H9 (cell line): Measurements from ENCODE around the gene DENND6B. TPM values are rescaled to one million over a fixed set of nuclear protein-coding genes. Genes with fewer than 3 reads are reported as not detected.

ENCODE experiments used
- DNase-seq: peaks from one replicate; pipeline ENCODE4 v3.0.0-alpha.2; 2017
- H2AFZ ChIP-seq: one replicate; pipeline ENCODE4 v1.6.1; 2013; ENCODE audit warnings: mild to moderate bottlenecking, low read length, control low read depth, moderate library complexity
- H2AK5ac ChIP-seq: 2 replicates; pipeline ENCODE4 v1.6.1; 2013; ENCODE audit warnings: low read length, control low read depth, mixed read lengths; ENCODE audit not compliant: insufficient read length
- H2BK120ac ChIP-seq: one replicate; pipeline ENCODE4 v1.6.1; 2013; ENCODE audit warnings: low read depth, mild to moderate bottlenecking, low read length, control low read depth, inconsistent platforms; ENCODE audit not compliant: poor library complexity, severe bottlenecking
- H2BK12ac ChIP-seq: 2 replicates; pipeline ENCODE4 v1.6.1; 2013; ENCODE audit warnings: low read length, control low read depth, mixed read lengths, low read depth; ENCODE audit not compliant: insufficient read length
- H2BK15ac ChIP-seq: 2 replicates; pipeline ENCODE4 v1.6.1; 2013; ENCODE audit warnings: low read depth, low read length, control low read depth
- H2BK20ac ChIP-seq: one replicate; pipeline ENCODE4 v1.6.1; 2013; ENCODE audit warnings: low read depth, mild to moderate bottlenecking, low read length, control low read depth, inconsistent platforms; ENCODE audit not compliant: poor library complexity, severe bottlenecking
- H2BK5ac ChIP-seq: 2 replicates; pipeline ENCODE4 v1.6.1; 2013; ENCODE audit warnings: low read length, control low read depth, mixed read lengths; ENCODE audit not compliant: insufficient read length
- H3K14ac ChIP-seq: 2 replicates; pipeline ENCODE4 v1.6.1; 2013; ENCODE audit warnings: low read length, control low read depth; ENCODE audit not compliant: insufficient read depth
- H3K18ac ChIP-seq: 2 replicates; pipeline ENCODE4 v1.6.1; 2013; ENCODE audit warnings: low read depth, mild to moderate bottlenecking, mixed read lengths, low read length, control low read depth; ENCODE audit not compliant: insufficient read length
- H3K23ac ChIP-seq: 2 replicates; pipeline ENCODE4 v1.6.1; 2013; ENCODE audit warnings: low read length, control low read depth, mixed read lengths, low read depth; ENCODE audit not compliant: insufficient read length
- H3K23me2 ChIP-seq: 2 replicates; pipeline ENCODE4 v1.6.1; 2013; ENCODE audit warnings: low read depth, mild to moderate bottlenecking, mixed read lengths, low read length, control low read depth; ENCODE audit not compliant: insufficient read length, poor library complexity, severe bottlenecking
- H3K27ac ChIP-seq: 2 replicates; pipeline ENCODE4 v1.5.1; 2013; ENCODE audit warnings: low read length, control low read depth, mixed read lengths, low read depth; ENCODE audit not compliant: insufficient read length
- H3K27me3 ChIP-seq: 2 replicates; pipeline ENCODE4 v1.6.1; 2013; ENCODE audit warnings: low read length, control low read depth, inconsistent platforms; ENCODE audit not compliant: insufficient read depth
- H3K4ac ChIP-seq: 2 replicates; pipeline ENCODE4 v1.6.1; 2013; ENCODE audit warnings: low read depth, mild to moderate bottlenecking, control low read depth, inconsistent platforms, low read length, moderate library complexity
- H3K4me1 ChIP-seq: 2 replicates; pipeline ENCODE4 v1.6.1; 2013; ENCODE audit warnings: low read length, control low read depth, inconsistent platforms; ENCODE audit not compliant: insufficient read depth
- H3K4me2 ChIP-seq: 2 replicates; pipeline ENCODE4 v1.6.1; 2013; ENCODE audit warnings: low read length, control low read depth, mixed read lengths; ENCODE audit not compliant: insufficient read length, insufficient read depth
- H3K56ac ChIP-seq: 2 replicates; pipeline ENCODE4 v1.6.1; 2013; ENCODE audit warnings: low read depth, mild to moderate bottlenecking, mixed read lengths, low read length, control low read depth; ENCODE audit not compliant: insufficient read length
- H3K79me1 ChIP-seq: 2 replicates; pipeline ENCODE4 v1.6.1; 2013; ENCODE audit warnings: low read depth, mild to moderate bottlenecking, moderate library complexity, low read length, control low read depth, inconsistent platforms; ENCODE audit not compliant: insufficient read depth, poor library complexity, severe bottlenecking
- H3K79me2 ChIP-seq: 2 replicates; pipeline ENCODE4 v1.6.1; 2013; ENCODE audit warnings: low read length, control low read depth, inconsistent platforms; ENCODE audit not compliant: insufficient read depth
- H3K9ac ChIP-seq: 2 replicates; pipeline ENCODE4 v1.6.1; 2013; ENCODE audit warnings: low read length, control low read depth, mixed read lengths; ENCODE audit not compliant: insufficient read length; ENCODE audit errors: extremely low read depth
- H3K9me3 ChIP-seq: one replicate; pipeline ENCODE4 v1.6.1; 2013; ENCODE audit warnings: low read depth, low read length, inconsistent platforms; ENCODE audit not compliant: control insufficient read depth
- H3T11ph ChIP-seq: one replicate; pipeline ENCODE4 v1.6.1; 2013; ENCODE audit warnings: mild to moderate bottlenecking, low read length, control low read depth, inconsistent platforms
- H4K20me1 ChIP-seq: one replicate; pipeline ENCODE4 v1.6.1; 2013; ENCODE audit not compliant: control insufficient read depth, insufficient read length, insufficient read depth
- H4K5ac ChIP-seq: 2 replicates; pipeline ENCODE4 v1.6.1; 2013; ENCODE audit warnings: low read depth, mild to moderate bottlenecking, mixed read lengths, low read length, control low read depth; ENCODE audit not compliant: insufficient read length
- H4K8ac ChIP-seq: replicated peaks from 2 replicates; pipeline ENCODE4 v1.6.1; 2013; ENCODE audit warnings: low read length, control low read depth, mixed read lengths, low read depth; ENCODE audit not compliant: insufficient read length
- H4K91ac ChIP-seq: 2 replicates; pipeline ENCODE4 v1.6.1; 2013; ENCODE audit warnings: low read depth, mild to moderate bottlenecking, moderate library complexity, mixed read lengths, low read length, control low read depth; ENCODE audit not compliant: insufficient read length
- H3K27ac Mint-ChIP-seq, 3 experiments: 2 replicates in 2 of 3; 3 replicates in 1 of 3; pipeline ENCODE4 v1.8.0; 2020 to 2021; ENCODE audit warnings: mixed read lengths in 3 of 3, mild to moderate bottlenecking in 1 of 3, moderate library complexity in 1 of 3
- H3K27me3 Mint-ChIP-seq: 2 replicates; pipeline ENCODE4 v1.8.0; 2021; ENCODE audit warnings: low read depth, mild to moderate bottlenecking, moderate library complexity, mixed read lengths
- H3K36me3 Mint-ChIP-seq, 3 experiments: 2 replicates in 2 of 3; 3 replicates in 1 of 3; pipeline ENCODE4 v1.8.0; 2020 to 2021; ENCODE audit warnings: low read depth in 3 of 3, mixed read lengths in 3 of 3; ENCODE audit not compliant: insufficient read depth in 1 of 3
- H3K4me1 Mint-ChIP-seq, 2 experiments: 2 replicates each; pipeline ENCODE4 v1.8.0; 2020; ENCODE audit warnings: mixed read lengths in 2 of 2
- H3K4me3 Mint-ChIP-seq, 2 experiments: 2 replicates in 1 of 2; 3 replicates in 1 of 2; pipeline ENCODE4 v1.8.0; 2020 to 2021; ENCODE audit warnings: mild to moderate bottlenecking in 2 of 2, mixed read lengths in 2 of 2, moderate library complexity in 1 of 2
- H3K9me3 Mint-ChIP-seq, 2 experiments: 2 replicates in 1 of 2; 3 replicates in 1 of 2; pipeline ENCODE4 v1.8.0; 2020; ENCODE audit warnings: mild to moderate bottlenecking in 2 of 2, mixed read lengths in 2 of 2, moderate library complexity in 1 of 2
- CTCF ChIP-seq: fragments of 200-600 bp; sonication (generic); conservative IDR thresholded peaks from 3 replicates; pipeline ENCODE4 v1.8.0; 2021; ENCODE audit warnings: antibody characterized with exemption, mild to moderate bottlenecking
- WGBS: extraction: QIAGEN DNeasy Blood & Tissue Kit; methylation state at CpG from one replicate; pipeline ENCODE4 v1.1.7; 2013; ENCODE audit warnings: missing lambda C conversion rate, low lambda C conversion rate, mixed read lengths; ENCODE audit not compliant: insufficient read length; ENCODE audit errors: extremely low coverage; 5-methylcytosine and 5-hydroxymethylcytosine counted together
- total RNA-seq: library from RNA; stranded (reverse); gene quantifications from 2 replicates; pipeline ENCODE4 v1.2.1, GENCODE V29; 2021

DENND6B gene
- total RNA-seq, 1 experiment from 2014 or later: 1.5 TPM

GRCh38 chr22:50277761-50278160, 49.1 kb downstream of the DENND6B start:
- WGBS: no CpG with 5 or more reads among the region's 25 CpGs
- H2BK5ac ChIP-seq: no peak overlapping the region
- no peaks in the 10 kb centered on the region for H3K4me1 ChIP-seq
- no peaks in the 10 kb centered on the region for H4K20me1 ChIP-seq
- no peaks in the 10 kb centered on the region for H3K79me2 ChIP-seq
- DNase-seq: no peak
- H3K4me2 ChIP-seq: no peak overlapping the region
- H2BK20ac ChIP-seq: no peak overlapping the region
- no peak overlapping the region for H2BK12ac ChIP-seq
- no peak overlapping the region for H2AK5ac ChIP-seq
- H3K23ac ChIP-seq: no peak overlapping the region
- H3K56ac ChIP-seq: no peak overlapping the region
- no peak overlapping the region; a peak in 1 of 5 replicates for H3K4me3 Mint-ChIP-seq
- H3K27me3 Mint-ChIP-seq: peaks cover 5% of the 10 kb centered on the region
- H3K27ac ChIP-seq: no peak overlapping the region
- H3K9ac ChIP-seq: no peak overlapping the region
- H3K14ac ChIP-seq: no peak overlapping the region
- H3K79me1 ChIP-seq: no peaks in the 10 kb centered on the region
- no peak overlapping the region for H4K91ac ChIP-seq
- H3K4me1 Mint-ChIP-seq: peaks cover 0 to 3% of the 10 kb centered on the region in 2 experiments; a peak in 1 of 4 replicates
- H3K9me3 Mint-ChIP-seq: peaks cover 8 to 13% of the 10 kb centered on the region in 2 experiments
- no peak overlapping the region for H3K18ac ChIP-seq
- H4K8ac ChIP-seq: no peak overlapping the region
- no peaks in the 10 kb centered on the region for H3K9me3 ChIP-seq
- H3T11ph ChIP-seq: no peak overlapping the region
- H3K36me3 Mint-ChIP-seq: peaks cover 41 to 70% (median 67%) of the 10 kb centered on the region in 3 experiments
- no peak overlapping the region for H3K4ac ChIP-seq
- H2BK120ac ChIP-seq: no peak overlapping the region
- H2BK15ac ChIP-seq: no peak overlapping the region
- no peak overlapping the region for H2AFZ ChIP-seq
- no peaks in the 10 kb centered on the region for H3K27me3 ChIP-seq
- H4K5ac ChIP-seq: no peak overlapping the region
- no peak overlapping the region for H3K27ac Mint-ChIP-seq
- no peaks in the 10 kb centered on the region for H3K23me2 ChIP-seq
- no peak for TF ChIP-seq CTCF
